B cell (primary cell): Measurements from ENCODE around the gene CIZ1. TPM values are rescaled to one million over a fixed set of nuclear protein-coding genes. Genes with fewer than 3 reads are reported as not detected.

Source experiments
- ATAC-seq: fragments of 200-7000 bp; cut with Tn5 transposase; one replicate; pipeline ENCODE4 v1.10.0; 2021; ENCODE audit warnings: low read depth, mild to moderate bottlenecking, moderate number of reproducible peaks, moderate library complexity
- CTCF ChIA-PET: fragments of 350-600 bp; sonication (Branson Sonifier 250); formaldehyde crosslinking; loops from one replicate; lab custom pipeline; 2021; ENCODE audit warnings: antibody characterized with exemption, inconsistent platforms; lab: Charles Lee
- POLR2A ChIA-PET: fragments of 350-600 bp; sonication (Branson Sonifier 250); formaldehyde crosslinking; loops from one replicate; lab custom pipeline; 2021; ENCODE audit warnings: antibody characterized with exemption; lab: Charles Lee
- DNase-seq: peaks from one replicate; pipeline ENCODE4 v3.0.0; 2013
- H2AFZ ChIP-seq: 2 replicates; pipeline ENCODE4 v1.6.1; 2012; ENCODE audit warnings: mild to moderate bottlenecking, low read depth, low read length; ENCODE audit not compliant: insufficient read depth, poor library complexity, severe bottlenecking
- H3K27ac ChIP-seq, 2 donors: 1 replicate in 1 of 2; 2 replicates in 1 of 2; pipeline ENCODE4 v1.5.1; 2012 to 2013; ENCODE audit warnings: low read length in 2 of 2, mild to moderate bottlenecking in 2 of 2, moderate library complexity in 1 of 2
- H3K27me3 ChIP-seq, 4 experiments: fragments of 200-600 bp in 1 of 4; sonication (generic) in 1 of 4; replicated peaks in 1 of 4; 1 replicate in 2 of 4; 2 replicates in 2 of 4; pipeline versions ENCODE4 v1.6.1 to v1.7.0; 2013 to 2016; ENCODE audit warnings: low read length in 3 of 4, mild to moderate bottlenecking in 2 of 4, mixed read lengths in 1 of 4, moderate library complexity in 1 of 4; ENCODE audit not compliant: insufficient read depth in 4 of 4, control insufficient read depth in 3 of 4; ENCODE audit errors: control extremely low read depth in 1 of 4
- H3K36me3 ChIP-seq, 2 experiments: replicated peaks in 1 of 2; 1 replicate in 1 of 2; 2 replicates in 1 of 2; pipeline versions ENCODE4 v1.6.1 to v1.7.1; 2013; ENCODE audit warnings: low read length in 1 of 2; ENCODE audit not compliant: insufficient read depth in 2 of 2, control insufficient read depth in 1 of 2; ENCODE audit errors: control extremely low read depth in 1 of 2, extremely low read depth in 1 of 2
- H3K4me1 ChIP-seq, 2 donors: fragments of 200-600 bp in 1 of 2; sonication (generic) in 1 of 2; 1 replicate in 1 of 2; 2 replicates in 1 of 2; pipeline versions ENCODE4 v1.5.1 to v1.6.1; 2013 to 2017; ENCODE audit warnings: low read length in 2 of 2; ENCODE audit not compliant: control insufficient read depth in 2 of 2, insufficient read depth in 2 of 2
- H3K4me2 ChIP-seq: replicated peaks from 2 replicates; pipeline ENCODE3; 2012; ENCODE audit warnings: mild to moderate bottlenecking, low read depth, low read length; ENCODE audit not compliant: poor library complexity, severe bottlenecking
- H3K4me3 ChIP-seq, 5 experiments: fragments of 200-600 bp in 1 of 5; sonication (generic) in 1 of 5; 1 replicate in 3 of 5; 2 replicates in 2 of 5; pipeline versions ENCODE4 v1.5.1 to v1.7.0; 2011 to 2016; ENCODE audit warnings: low read length in 4 of 5, mild to moderate bottlenecking in 4 of 5, low read depth in 2 of 5, control low read depth in 1 of 5, moderate library complexity in 1 of 5; ENCODE audit not compliant: insufficient read depth in 1 of 5; ENCODE audit errors: control extremely low read depth in 1 of 5, extremely low read depth in 1 of 5
- H3K79me2 ChIP-seq: fragments of 200-600 bp; sonication (generic); one replicate; pipeline ENCODE4 v1.6.0; 2016; ENCODE audit warnings: low read length; ENCODE audit not compliant: control insufficient read depth, insufficient read depth
- H3K9ac ChIP-seq: fragments of 200-600 bp; sonication (generic); 2 replicates; pipeline ENCODE4 v1.6.1; 2017; ENCODE audit warnings: mild to moderate bottlenecking, low read length, moderate library complexity
- H3K9me3 ChIP-seq, 3 donors: one replicate each; pipeline versions ENCODE4 v1.6.1 to v1.7.1; 2013; ENCODE audit warnings: low read length in 2 of 3; ENCODE audit not compliant: control insufficient read depth in 2 of 3, insufficient read depth in 1 of 3; ENCODE audit errors: control extremely low read depth in 1 of 3
- H4K20me1 ChIP-seq: 2 replicates; pipeline ENCODE4 v1.6.0; 2012; ENCODE audit warnings: mild to moderate bottlenecking, low read length; ENCODE audit not compliant: insufficient read depth, control insufficient read depth, poor library complexity, severe bottlenecking
- H3K27ac Mint-ChIP-seq: one replicate; pipeline ENCODE4 v1.8.0; 2021; ENCODE audit warnings: mixed read lengths
- H3K27me3 Mint-ChIP-seq: one replicate; pipeline ENCODE4 v1.8.0; 2021; ENCODE audit warnings: mixed read lengths
- H3K4me1 Mint-ChIP-seq: one replicate; pipeline ENCODE4 v1.8.0; 2021; ENCODE audit warnings: mixed read lengths
- H3K4me3 Mint-ChIP-seq: one replicate; pipeline ENCODE4 v1.8.0; 2021; ENCODE audit warnings: mixed read lengths
- H3K9me3 Mint-ChIP-seq: one replicate; pipeline ENCODE4 v1.8.0; 2022; ENCODE audit warnings: mixed read lengths; ENCODE audit not compliant: insufficient read depth
- CTCF ChIP-seq: fragments of 200-600 bp; IDR thresholded peaks from one replicate; pipeline ENCODE4 v1.8.0; 2022; ENCODE audit warnings: antibody characterized with exemption, mild to moderate bottlenecking
- EZH2 ChIP-seq: IDR thresholded peaks from 2 replicates; pipeline ENCODE4 v1.6.1; 2012; ENCODE audit warnings: borderline replicate concordance, low read depth, mild to moderate bottlenecking, moderate library complexity, low read length; ENCODE audit not compliant: insufficient read depth, poor library complexity, severe bottlenecking
- WGBS: methylation state at CpG from one replicate; pipeline ENCODE4 v1.1.5; 2013; ENCODE audit warnings: missing lambda C conversion rate; ENCODE audit not compliant: insufficient coverage; 5-methylcytosine and 5-hydroxymethylcytosine counted together
- intact Hi-C: fragments of 100-400 bp; cut with micrococcal nuclease; formaldehyde crosslinking; loops from one replicate; pipeline ENCODE4 v1.10.0; 2022
- polyA plus RNA-seq: library from polyadenylated mRNA; depleted of rRNA; stranded (reverse); fragments of >200 nt; gene quantifications from 2 replicates; pipeline ENCODE4 v1.2.3, GENCODE V29; 2012
- total RNA-seq, 2 donors: library from RNA; stranded (reverse); fragments of 120-200 nt in 1 of 2; gene quantifications; 1 replicate in 1 of 2; 2 replicates in 1 of 2; pipeline versions ENCODE4 v1.2.3 to v1.2.4, GENCODE V29; 2013 to 2022

CIZ1 gene
- total and polyA plus RNA-seq, 2 donors (not counting 1 experiment from before 2014, with no cell fraction given), result 79.9 to 160 TPM

GRCh38 chr9:128206916-128207910, 15.8 kb upstream of the CIZ1 start:
- Histone ChIP-seq H3K4me3 (no peak overlapping the region), H3K4me2 (no peak overlapping the region), H4K20me1 (no peaks in the 10 kb centered on the region), H3K36me3 (no peaks in the 10 kb centered on the region), H2AFZ (no peak overlapping the region), H3K79me2 (no peaks in the 10 kb centered on the region), H3K27ac (no peak overlapping the region), H3K9me3 (no peaks in the 10 kb centered on the region), H3K27me3 (peaks cover 0 to 38% (median 8%) of the 10 kb centered on the region in 4 experiments), H3K4me1 (peaks cover 12 to 16% of the 10 kb centered on the region in 2 donors), H3K9ac (no peak overlapping the region)
- ATAC-seq (no peak), DNase-seq (no peak)
- no peak overlapping the region for H3K4me3 Mint-ChIP-seq
- H3K9me3 Mint-ChIP-seq, result no peaks in the 10 kb centered on the region
- intact Hi-C loops, result no loop called here
- no peak overlapping the region for H3K27ac Mint-ChIP-seq
- H3K27me3 Mint-ChIP-seq, result peaks cover 42% of the 10 kb centered on the region
- peaks cover 9% of the 10 kb centered on the region for H3K4me1 Mint-ChIP-seq
- ChIA-PET POLR2A (interaction anchor here (0.6 to 0.7 kb wide), 3 partner anchors 8 to 24 kb away, joined by 3 to 8 read pairs (median 3); no protein-coding TSS in a partner anchor), CTCF (interaction anchor here (0.6 to 1.0 kb wide), 3 partner anchors 9 to 234 kb away, joined by 3 to 5 read pairs (median 4); no protein-coding TSS in a partner anchor)
- 96% methylated on average over 8 of the region's 15 CpGs for WGBS
- TF ChIP-seq EZH2, result no peak
- TF ChIP-seq CTCF, result no peak
